Measurements from ENCODE around the gene SETD7.

Gene SETD7

DNA sequence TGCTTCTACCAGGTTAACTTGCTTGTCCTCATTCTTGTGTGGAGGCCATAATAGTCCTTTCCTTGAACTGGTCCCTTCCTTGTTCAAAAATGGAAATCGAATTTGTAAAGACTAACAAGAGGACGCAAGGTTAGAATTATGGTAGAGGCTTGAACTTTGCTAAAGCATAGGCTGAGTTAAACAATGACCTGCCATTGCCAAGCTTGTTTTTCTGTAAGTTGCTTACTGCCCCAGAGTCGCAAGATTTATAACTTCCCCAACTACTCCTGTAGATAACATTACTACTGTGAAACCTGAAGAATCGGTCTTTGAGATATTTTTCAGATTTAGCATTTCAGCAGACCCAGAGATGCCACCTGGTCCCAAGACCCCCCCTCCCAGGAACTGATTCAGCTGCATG lies 56.8 kb downstream of the SETD7 start:
- no peaks in the 10 kb centered on the region for H3K9me3 ChIP-seq (ENCODE audit: insufficient read depth, low read length)
- H3K9me2 ChIP-seq (replicated peaks; ENCODE audit: insufficient read depth, low read length), result no peaks in the 10 kb centered on the region
- H3K4me3 ChIP-seq (ENCODE audit: insufficient read depth, low read length, poor library complexity, severe bottlenecking), result no peak overlapping the region
- H2AFZ ChIP-seq (ENCODE audit: low read depth, low read length, severe bottlenecking), result no peak overlapping the region
- no peaks in the 10 kb centered on the region for H3F3A ChIP-seq (ENCODE audit: insufficient read depth)
- no peaks in the 10 kb centered on the region for H3K36me3 ChIP-seq (ENCODE audit: low read length)
- H3K9ac ChIP-seq (ENCODE audit: low read length), result no peak overlapping the region
- TF ChIP-seq EZH2phosphoT487 (conservative IDR thresholded peaks at IDR 0.05; ENCODE audit: low read length), result no peak
- TF ChIP-seq, protein P1, sequence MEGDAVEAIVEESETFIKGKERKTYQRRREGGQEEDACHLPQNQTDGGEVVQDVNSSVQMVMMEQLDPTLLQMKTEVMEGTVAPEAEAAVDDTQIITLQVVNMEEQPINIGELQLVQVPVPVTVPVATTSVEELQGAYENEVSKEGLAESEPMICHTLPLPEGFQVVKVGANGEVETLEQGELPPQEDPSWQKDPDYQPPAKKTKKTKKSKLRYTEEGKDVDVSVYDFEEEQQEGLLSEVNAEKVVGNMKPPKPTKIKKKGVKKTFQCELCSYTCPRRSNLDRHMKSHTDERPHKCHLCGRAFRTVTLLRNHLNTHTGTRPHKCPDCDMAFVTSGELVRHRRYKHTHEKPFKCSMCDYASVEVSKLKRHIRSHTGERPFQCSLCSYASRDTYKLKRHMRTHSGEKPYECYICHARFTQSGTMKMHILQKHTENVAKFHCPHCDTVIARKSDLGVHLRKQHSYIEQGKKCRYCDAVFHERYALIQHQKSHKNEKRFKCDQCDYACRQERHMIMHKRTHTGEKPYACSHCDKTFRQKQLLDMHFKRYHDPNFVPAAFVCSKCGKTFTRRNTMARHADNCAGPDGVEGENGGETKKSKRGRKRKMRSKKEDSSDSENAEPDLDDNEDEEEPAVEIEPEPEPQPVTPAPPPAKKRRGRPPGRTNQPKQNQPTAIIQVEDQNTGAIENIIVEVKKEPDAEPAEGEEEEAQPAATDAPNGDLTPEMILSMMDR (IDR thresholded peaks at IDR 0.05; ENCODE audit: insufficient read depth, low read length, poor library complexity, severe bottlenecking), result no peak
- no peak overlapping the region for H3K4me2 ChIP-seq (ENCODE audit: low read depth, low read length, poor library complexity, severe bottlenecking)
- H3K79me2 ChIP-seq (ENCODE audit: insufficient read depth, low read length), result no peaks in the 10 kb centered on the region
- no peak overlapping the region for H3K27ac ChIP-seq (ENCODE audit: low read depth, low read length)
- H4K20me1 ChIP-seq (ENCODE audit: low read depth, low read length), result no peaks in the 10 kb centered on the region
- H3K27me3 ChIP-seq (ENCODE audit: low read length), result no peaks in the 10 kb centered on the region

DNA sequence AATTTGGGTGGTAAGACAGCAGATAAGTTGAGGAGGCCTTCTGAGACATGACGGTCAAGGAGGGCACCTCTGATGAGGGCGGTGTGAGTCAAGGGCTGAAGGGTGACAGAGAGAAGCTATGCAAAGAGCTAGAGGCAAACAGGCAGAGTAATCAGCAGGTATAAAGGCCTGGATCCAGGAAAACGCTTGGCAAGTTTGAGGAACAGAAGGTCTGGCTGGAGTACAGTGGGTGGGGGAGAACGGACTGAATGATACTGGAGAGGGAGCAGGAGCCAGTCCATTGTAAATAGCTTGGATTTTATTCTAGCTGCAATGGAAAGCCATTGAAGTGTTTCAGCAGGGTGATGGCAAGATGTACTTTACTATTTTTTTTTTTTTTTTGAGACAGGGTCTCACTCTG lies 62.8 kb downstream of the SETD7 start:
- no peaks in the 10 kb centered on the region for H4K20me1 ChIP-seq (ENCODE audit: low read depth, low read length)
- H3K27ac ChIP-seq (ENCODE audit: low read depth, low read length), result no peak overlapping the region
- no peak overlapping the region for H3K4me2 ChIP-seq (ENCODE audit: low read depth, low read length, poor library complexity, severe bottlenecking)
- no peak overlapping the region for H2AFZ ChIP-seq (ENCODE audit: low read depth, low read length, severe bottlenecking)
- H3K9me2 ChIP-seq (replicated peaks; ENCODE audit: insufficient read depth, low read length), result no peaks in the 10 kb centered on the region
- no peak overlapping the region for H3K4me3 ChIP-seq (ENCODE audit: insufficient read depth, low read length, poor library complexity, severe bottlenecking)
- no peak overlapping the region for H3K9ac ChIP-seq (ENCODE audit: low read length)
- no peaks in the 10 kb centered on the region for H3K36me3 ChIP-seq (ENCODE audit: low read length)
- H3F3A ChIP-seq (ENCODE audit: insufficient read depth), result no peaks in the 10 kb centered on the region
- H3K27me3 ChIP-seq (ENCODE audit: low read length), result no peaks in the 10 kb centered on the region
- no peak for TF ChIP-seq EZH2phosphoT487 (conservative IDR thresholded peaks at IDR 0.05; ENCODE audit: low read length)
- TF ChIP-seq, protein P1 (IDR thresholded peaks at IDR 0.05; ENCODE audit: insufficient read depth, low read length, poor library complexity, severe bottlenecking), result no peak
- no peaks in the 10 kb centered on the region for H3K79me2 ChIP-seq (ENCODE audit: insufficient read depth, low read length)
- H3K9me3 ChIP-seq (ENCODE audit: insufficient read depth, low read length), result no peaks in the 10 kb centered on the region

DNA sequence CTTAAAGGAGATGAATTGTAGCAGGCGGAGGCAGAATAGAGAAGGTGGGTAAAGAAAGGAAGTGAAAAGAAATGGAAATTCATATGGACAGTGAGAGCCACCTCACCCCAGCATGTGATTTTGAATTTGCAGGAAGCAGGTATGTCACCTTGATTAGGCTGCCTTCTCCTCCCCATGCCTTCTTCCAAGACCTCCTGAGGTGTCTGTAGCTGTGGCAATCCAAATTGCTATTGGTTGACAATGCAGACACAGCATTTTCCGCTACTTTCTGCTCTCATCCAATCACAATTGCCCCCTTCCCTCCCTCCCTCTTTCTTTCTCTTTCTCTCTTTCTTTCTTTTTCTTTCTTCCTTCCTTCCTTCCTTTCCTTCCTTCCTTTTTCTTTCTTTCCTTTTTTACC lies 63.6 kb downstream of the SETD7 start:
- H3K4me2 ChIP-seq (ENCODE audit: low read depth, low read length, poor library complexity, severe bottlenecking), result no peak overlapping the region
- H3F3A ChIP-seq (ENCODE audit: insufficient read depth), result no peaks in the 10 kb centered on the region; the same call in 1 of the 2 replicates
- no peaks in the 10 kb centered on the region for H4K20me1 ChIP-seq (ENCODE audit: low read depth, low read length)
- H3K27me3 ChIP-seq (ENCODE audit: low read length), result no peaks in the 10 kb centered on the region
- no peak overlapping the region for H2AFZ ChIP-seq (ENCODE audit: low read depth, low read length, severe bottlenecking)
- H3K9me2 ChIP-seq (replicated peaks; ENCODE audit: insufficient read depth, low read length), result no peaks in the 10 kb centered on the region
- H3K79me2 ChIP-seq (ENCODE audit: insufficient read depth, low read length), result no peaks in the 10 kb centered on the region
- no peak for TF ChIP-seq EZH2phosphoT487 (conservative IDR thresholded peaks at IDR 0.05; ENCODE audit: low read length)
- TF ChIP-seq, protein P1 (IDR thresholded peaks at IDR 0.05; ENCODE audit: insufficient read depth, low read length, poor library complexity, severe bottlenecking), result no peak
- H3K4me3 ChIP-seq (ENCODE audit: insufficient read depth, low read length, poor library complexity, severe bottlenecking), result no peak overlapping the region
- H3K27ac ChIP-seq (ENCODE audit: low read depth, low read length), result no peak overlapping the region
- no peaks in the 10 kb centered on the region for H3K9me3 ChIP-seq (ENCODE audit: insufficient read depth, low read length)
- H3K9ac ChIP-seq (ENCODE audit: low read length), result no peak overlapping the region
- no peaks in the 10 kb centered on the region for H3K36me3 ChIP-seq (ENCODE audit: low read length)

Data from SU-DHL-6 (cell line).